Measurements from ENCODE around the gene SLC13A5. TPM values are rescaled to one million over a fixed set of nuclear protein-coding genes. Genes with fewer than 3 reads are reported as not detected.

SLC13A5 gene
- total and polyA plus RNA-seq, 10 of the 15 experiments (the other 5 are each of a cell fraction or from before 2014, with no cell fraction given), result 0.23 TPM; not detected in 9

- Histone ChIP-seq H3K4me1 (ENCODE audit: control insufficient read depth, insufficient read depth, low read length) (no peaks in the 10 kb centered on the region), H4K20me1 (ENCODE audit: control insufficient read depth, insufficient read depth) (no peaks in the 10 kb centered on the region), H3K4me3 (no peak overlapping the region), H3K27me3 (replicated peaks in 1 of 2; ENCODE audit: control insufficient read depth in 2 of 2, insufficient read depth in 2 of 2, low read length in 1 of 2) (peaks cover 3 to 4% of the 10 kb centered on the region in 2 experiments; a peak in 2 of 4 replicates), H2AFZ (ENCODE audit: control insufficient read depth, low read depth, low read length) (no peak overlapping the region), H3K9me3 (replicated peaks; ENCODE audit: control insufficient read depth, insufficient read depth, low read length) (no peaks in the 10 kb centered on the region), H3K4me2 (ENCODE audit: control insufficient read depth, insufficient read depth) (no peak overlapping the region), H3K27ac (ENCODE audit: control insufficient read depth, insufficient read depth) (no peak overlapping the region), H3K9ac (ENCODE audit: control insufficient read depth, insufficient read depth, low read length) (no peak overlapping the region), H3K79me2 (ENCODE audit: control insufficient read depth, insufficient read depth, low read length) (no peaks in the 10 kb centered on the region), H3K36me3 (ENCODE audit: control insufficient read depth in 2 of 2, insufficient read depth in 2 of 2, low read length in 1 of 2) (no peaks in the 10 kb centered on the region)
- ATAC-seq (no peak), FAIRE-seq (no peak), DNase-seq (ENCODE audit: low read depth, low spot score) (no peak)
- ChIA-PET POLR2A (no interaction called here), RAD21 (ENCODE audit: unreplicated experiment) (no interaction called here), CTCF (interaction anchor here (0.7 kb wide), 1 partner anchor 133 kb away, joined by 3 read pairs; no protein-coding TSS in a partner anchor), SMC1A (ENCODE audit: uncharacterized antibody, unreplicated experiment) (interaction anchor here (0.7 kb wide), 1 partner anchor 19 kb away, joined by 3 read pairs; no protein-coding TSS in a partner anchor)
- intact Hi-C loops (cut with micrococcal nuclease; ENCODE audit: unreplicated experiment), result no loop called here
- WGBS (ENCODE audit: insufficient coverage, insufficient replicate concordance, low lambda C conversion rate, missing lambda C conversion rate), result 66% methylated on average over 12 of the region's 12 CpGs
- no peak for TF ChIP-seq ZZZ3 (IDR thresholded peaks at IDR 0.05; ENCODE audit: control insufficient read depth, insufficient read length, low read depth)
- no peak for TF ChIP-seq YY1 (IDR thresholded peaks at IDR 0.05; ENCODE audit: low read depth, low read length)
- TF ChIP-seq IRF3 (IDR thresholded peaks at IDR 0.05), result no peak
- TF ChIP-seq SUZ12 (IDR thresholded peaks at IDR 0.05; ENCODE audit: unreplicated experiment), result no peak
- no peak for TF ChIP-seq TCF12 (IDR thresholded peaks at IDR 0.05; ENCODE audit: low read depth, low read length)
- no TSS peak for BruUV-seq (replicated peaks)
- in situ Hi-C loops (cut with MboI), result no loop called here
These were observed 4.7 kb downstream of the SLC13A5 start for GRCh38 chr17:6708357-6708961.

- H3K4me2 ChIP-seq (ENCODE audit: control insufficient read depth, insufficient read depth), result no peak overlapping the region
- in situ Hi-C loops (cut with MboI) (no loop called here), intact Hi-C loops (cut with micrococcal nuclease; ENCODE audit: unreplicated experiment) (no loop called here)
- H3K27ac ChIP-seq (ENCODE audit: control insufficient read depth, insufficient read depth), result no peak overlapping the region
- DNase-seq (ENCODE audit: low read depth, low spot score) (no peak), ATAC-seq (no peak), FAIRE-seq (no peak)
- H3K79me2 ChIP-seq (ENCODE audit: control insufficient read depth, insufficient read depth, low read length), result no peaks in the 10 kb centered on the region
- ChIA-PET SMC1A (ENCODE audit: uncharacterized antibody, unreplicated experiment) (no interaction called here), CTCF (interaction anchor here (0.6 kb wide), 1 partner anchor 145 kb away, joined by 3 read pairs; no protein-coding TSS in a partner anchor), RAD21 (ENCODE audit: unreplicated experiment) (interaction anchor here (1.3 kb wide), 1 partner anchor 298 kb away, joined by 3 read pairs; no protein-coding TSS in a partner anchor), POLR2A (no interaction called here)
- no peaks in the 10 kb centered on the region for H4K20me1 ChIP-seq (ENCODE audit: control insufficient read depth, insufficient read depth)
- no peak overlapping the region for H3K9ac ChIP-seq (ENCODE audit: control insufficient read depth, insufficient read depth, low read length)
- H3K9me3 ChIP-seq (replicated peaks; ENCODE audit: control insufficient read depth, insufficient read depth, low read length), result no peaks in the 10 kb centered on the region
- no peaks in the 10 kb centered on the region for H3K4me1 ChIP-seq (ENCODE audit: control insufficient read depth, insufficient read depth, low read length)
- no peaks in the 10 kb centered on the region for H3K36me3 ChIP-seq (ENCODE audit: control insufficient read depth in 2 of 2, insufficient read depth in 2 of 2, low read length in 1 of 2)
- H3K27me3 ChIP-seq (replicated peaks in 1 of 2; ENCODE audit: control insufficient read depth in 2 of 2, insufficient read depth in 2 of 2, low read length in 1 of 2), result peaks cover 0 to 4% of the 10 kb centered on the region in 2 experiments; a peak in 2 of 4 replicates
- 36% methylated on average over 8 of the region's 8 CpGs for whole genome bisulfite sequencing (ENCODE audit: insufficient coverage, insufficient replicate concordance, low lambda C conversion rate, missing lambda C conversion rate)
- no peak overlapping the region for H2AFZ ChIP-seq (ENCODE audit: control insufficient read depth, low read depth, low read length)
- no peak overlapping the region for H3K4me3 ChIP-seq
- BruUV-seq (replicated peaks), result no TSS peak
- TF ChIP-seq ZBTB33 (IDR thresholded peaks at IDR 0.05) (no peak), IRF3 (IDR thresholded peaks at IDR 0.05) (no peak), MTA2 (IDR thresholded peaks at IDR 0.05; ENCODE audit: low read depth) (no peak), CTCF (IDR thresholded peaks at IDR 0.05 in 2 of 3, conservative IDR thresholded peaks at IDR 0.05 in 1 of 3; ENCODE audit: control insufficient read depth in 2 of 3, extremely low read depth in 1 of 3, insufficient read depth in 1 of 3, low read depth in 3 of 3, low read length in 3 of 3) (no peak)
These were observed 6.2 kb downstream of the SLC13A5 start for GRCh38 chr17:6706996-6707395.
